GM12875 (cell line): ENCODE measurements around the gene SLC29A1.
"Not testable (repeated sequence)": the region's sequence is repeated elsewhere in the genome, so short reads cannot be mapped to it uniquely, and the experiment has no call there.

Experiments
- H3K4me3 ChIP-seq: one replicate; pipeline ENCODE4 v1.5.1; 2011; ENCODE audit warnings: low read depth, low read length, control low read depth
- TF ChIP-seq, protein P1 (sequence below): IDR thresholded peaks from 2 replicates; pipeline ENCODE4 v1.5.1; 2011; ENCODE audit warnings: low read depth, mild to moderate bottlenecking, control low read depth, inconsistent platforms, low read length, moderate library complexity, borderline replicate concordance; ENCODE audit not compliant: insufficient read depth

Gene SLC29A1

DNA sequence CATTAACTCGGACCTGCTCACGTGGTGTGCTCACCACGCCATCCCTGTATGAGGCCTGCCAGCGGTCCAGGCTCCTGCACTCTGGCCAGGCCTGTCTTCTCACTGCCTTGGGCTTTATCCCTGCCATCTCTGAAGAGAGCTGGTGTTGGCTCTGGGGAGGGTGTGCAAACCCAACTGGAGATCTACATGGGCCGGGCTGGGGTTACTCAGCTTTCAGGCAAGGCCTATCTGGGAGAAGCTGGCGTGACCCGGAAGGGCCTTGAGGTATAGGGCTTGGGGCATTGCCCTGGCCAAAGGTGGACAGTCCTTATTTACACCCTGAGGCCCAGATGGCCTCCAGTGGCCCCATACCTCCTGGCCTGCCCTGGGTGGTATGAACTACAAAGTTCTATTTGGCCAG, 5.0 kb downstream of the SLC29A1 start:
- no peak overlapping the region for H3K4me3 ChIP-seq
- TF ChIP-seq, protein P1, sequence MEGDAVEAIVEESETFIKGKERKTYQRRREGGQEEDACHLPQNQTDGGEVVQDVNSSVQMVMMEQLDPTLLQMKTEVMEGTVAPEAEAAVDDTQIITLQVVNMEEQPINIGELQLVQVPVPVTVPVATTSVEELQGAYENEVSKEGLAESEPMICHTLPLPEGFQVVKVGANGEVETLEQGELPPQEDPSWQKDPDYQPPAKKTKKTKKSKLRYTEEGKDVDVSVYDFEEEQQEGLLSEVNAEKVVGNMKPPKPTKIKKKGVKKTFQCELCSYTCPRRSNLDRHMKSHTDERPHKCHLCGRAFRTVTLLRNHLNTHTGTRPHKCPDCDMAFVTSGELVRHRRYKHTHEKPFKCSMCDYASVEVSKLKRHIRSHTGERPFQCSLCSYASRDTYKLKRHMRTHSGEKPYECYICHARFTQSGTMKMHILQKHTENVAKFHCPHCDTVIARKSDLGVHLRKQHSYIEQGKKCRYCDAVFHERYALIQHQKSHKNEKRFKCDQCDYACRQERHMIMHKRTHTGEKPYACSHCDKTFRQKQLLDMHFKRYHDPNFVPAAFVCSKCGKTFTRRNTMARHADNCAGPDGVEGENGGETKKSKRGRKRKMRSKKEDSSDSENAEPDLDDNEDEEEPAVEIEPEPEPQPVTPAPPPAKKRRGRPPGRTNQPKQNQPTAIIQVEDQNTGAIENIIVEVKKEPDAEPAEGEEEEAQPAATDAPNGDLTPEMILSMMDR = no peak

DNA sequence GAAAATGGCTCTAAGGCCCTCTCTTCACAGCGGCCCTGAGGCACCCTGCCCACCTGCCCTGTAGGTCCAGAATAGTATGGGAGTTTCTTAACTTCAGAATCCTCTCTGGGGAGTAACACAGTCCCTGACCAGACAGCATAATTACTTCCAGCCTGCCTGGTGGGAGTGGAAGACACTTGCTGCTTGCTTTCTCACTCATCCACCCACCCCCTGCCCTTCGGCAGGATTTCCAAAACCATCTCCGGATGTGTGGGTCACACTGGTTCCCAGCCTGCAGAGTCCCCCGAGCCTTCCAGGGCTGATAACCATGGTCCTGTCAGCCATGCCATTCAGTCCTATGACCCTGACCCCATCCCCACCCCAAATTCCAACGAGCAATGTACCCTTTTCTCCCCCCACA, 5.4 kb downstream of the SLC29A1 start:
- TF ChIP-seq, protein P1 = no peak
- no peak overlapping the region for H3K4me3 ChIP-seq

DNA sequence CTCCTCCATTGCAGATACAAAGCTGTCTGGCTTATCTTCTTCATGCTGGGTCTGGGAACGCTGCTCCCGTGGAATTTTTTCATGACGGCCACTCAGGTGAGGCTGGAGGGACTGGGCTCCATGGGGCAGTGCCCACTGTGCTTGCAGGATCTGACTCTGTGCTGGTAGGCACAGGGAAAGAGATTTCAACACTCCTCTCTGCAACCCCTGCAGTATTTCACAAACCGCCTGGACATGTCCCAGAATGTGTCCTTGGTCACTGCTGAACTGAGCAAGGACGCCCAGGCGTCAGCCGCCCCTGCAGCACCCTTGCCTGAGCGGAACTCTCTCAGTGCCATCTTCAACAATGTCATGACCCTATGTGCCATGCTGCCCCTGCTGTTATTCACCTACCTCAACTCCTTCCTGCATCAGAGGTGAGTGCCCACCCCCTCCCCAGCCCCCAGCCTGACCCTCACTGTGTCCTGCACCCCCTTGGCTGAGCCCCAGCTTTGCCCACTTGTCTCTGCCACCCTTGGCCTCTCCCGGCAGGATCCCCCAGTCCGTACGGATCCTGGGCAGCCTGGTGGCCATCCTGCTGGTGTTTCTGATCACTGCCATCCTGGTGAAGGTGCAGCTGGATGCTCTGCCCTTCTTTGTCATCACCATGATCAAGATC, 6.1 kb downstream of the SLC29A1 start:
- TF ChIP-seq, protein P1 = no peak
- H3K4me3 ChIP-seq = no peak overlapping the region

DNA sequence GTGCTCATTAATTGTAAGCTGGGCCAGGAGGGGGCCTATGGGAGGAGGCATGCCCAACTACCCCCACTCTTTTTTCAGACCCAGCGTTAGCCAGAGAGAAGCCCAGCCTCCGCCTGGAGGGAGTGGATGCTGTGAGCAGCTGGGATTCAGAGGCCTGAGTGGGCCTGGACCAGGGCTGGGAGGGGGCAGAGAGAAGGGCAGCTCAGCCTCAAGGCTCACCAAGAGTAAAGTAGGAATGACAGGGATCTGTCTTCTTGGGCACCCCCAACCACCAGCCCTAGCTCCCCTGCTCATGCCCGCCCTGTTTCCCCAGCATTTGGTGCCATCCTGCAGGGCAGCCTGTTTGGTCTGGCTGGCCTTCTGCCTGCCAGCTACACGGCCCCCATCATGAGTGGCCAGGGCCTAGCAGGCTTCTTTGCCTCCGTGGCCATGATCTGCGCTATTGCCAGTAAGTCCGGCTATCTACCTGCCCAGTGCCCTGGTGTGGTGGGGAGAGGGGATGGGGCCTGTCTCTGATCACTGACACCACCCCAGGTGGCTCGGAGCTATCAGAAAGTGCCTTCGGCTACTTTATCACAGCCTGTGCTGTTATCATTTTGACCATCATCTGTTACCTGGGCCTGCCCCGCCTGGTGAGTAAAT, 6.8 kb downstream of the SLC29A1 start:
- no peak overlapping the region for H3K4me3 ChIP-seq
- TF ChIP-seq, protein P1 = no peak

DNA sequence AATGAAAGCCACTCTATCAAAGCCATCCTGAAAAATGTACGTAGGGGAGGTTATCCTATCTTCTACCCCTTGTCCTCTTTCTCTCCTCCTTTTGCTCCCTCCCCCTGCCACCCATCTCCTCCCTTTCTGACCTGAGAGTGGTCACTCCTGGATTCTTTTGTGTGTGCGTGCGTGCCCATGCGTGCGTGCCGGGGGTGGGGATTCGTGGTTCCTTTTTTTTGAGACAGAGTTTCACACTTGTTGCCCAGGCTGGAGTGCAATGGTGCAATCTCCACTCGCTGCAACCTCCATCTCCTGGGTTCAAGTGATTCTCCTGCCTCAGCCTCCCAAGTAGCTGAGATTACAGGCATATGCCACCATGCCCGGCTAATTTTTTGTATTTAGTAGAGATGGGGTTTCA, 8.0 kb downstream of the SLC29A1 start:
- not testable (repeated sequence) for H3K4me3 ChIP-seq

DNA sequence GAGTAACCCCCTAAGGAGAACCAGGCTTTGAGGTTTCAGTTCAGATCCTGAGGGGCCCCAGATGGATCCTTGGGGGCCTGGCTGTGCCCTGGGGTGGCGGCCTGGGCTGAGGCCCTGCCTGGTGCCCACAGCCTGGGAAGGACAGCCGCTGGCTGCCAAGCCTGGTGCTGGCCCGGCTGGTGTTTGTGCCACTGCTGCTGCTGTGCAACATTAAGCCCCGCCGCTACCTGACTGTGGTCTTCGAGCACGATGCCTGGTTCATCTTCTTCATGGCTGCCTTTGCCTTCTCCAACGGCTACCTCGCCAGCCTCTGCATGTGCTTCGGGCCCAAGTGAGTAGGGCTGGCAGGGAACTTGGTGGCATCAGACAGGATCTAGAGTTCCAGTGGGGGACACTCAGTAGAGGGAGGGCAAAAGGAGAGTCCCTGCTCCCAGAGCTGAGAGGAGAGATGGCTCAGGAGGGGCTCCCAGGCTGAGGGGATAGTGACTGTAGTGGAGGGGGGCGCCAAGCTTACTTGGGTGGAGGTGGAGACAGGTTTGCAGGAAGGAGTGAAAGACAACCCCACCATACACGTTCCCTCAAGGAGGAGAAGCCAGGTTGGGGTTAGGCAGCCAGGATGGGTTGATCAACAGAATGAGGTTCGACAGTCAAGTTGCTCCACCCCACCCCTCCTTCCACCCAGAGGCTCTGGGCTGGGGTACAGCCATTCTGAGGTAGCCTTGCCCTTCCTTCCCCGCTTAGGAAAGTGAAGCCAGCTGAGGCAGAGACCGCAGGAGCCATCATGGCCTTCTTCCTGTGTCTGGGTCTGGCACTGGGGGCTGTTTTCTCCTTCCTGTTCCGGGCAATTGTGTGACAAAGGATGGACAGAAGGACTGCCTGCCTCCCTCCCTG, 9.5 kb downstream of the SLC29A1 start:
- TF ChIP-seq, protein P1 = no peak
- no peak overlapping the region for H3K4me3 ChIP-seq

DNA sequence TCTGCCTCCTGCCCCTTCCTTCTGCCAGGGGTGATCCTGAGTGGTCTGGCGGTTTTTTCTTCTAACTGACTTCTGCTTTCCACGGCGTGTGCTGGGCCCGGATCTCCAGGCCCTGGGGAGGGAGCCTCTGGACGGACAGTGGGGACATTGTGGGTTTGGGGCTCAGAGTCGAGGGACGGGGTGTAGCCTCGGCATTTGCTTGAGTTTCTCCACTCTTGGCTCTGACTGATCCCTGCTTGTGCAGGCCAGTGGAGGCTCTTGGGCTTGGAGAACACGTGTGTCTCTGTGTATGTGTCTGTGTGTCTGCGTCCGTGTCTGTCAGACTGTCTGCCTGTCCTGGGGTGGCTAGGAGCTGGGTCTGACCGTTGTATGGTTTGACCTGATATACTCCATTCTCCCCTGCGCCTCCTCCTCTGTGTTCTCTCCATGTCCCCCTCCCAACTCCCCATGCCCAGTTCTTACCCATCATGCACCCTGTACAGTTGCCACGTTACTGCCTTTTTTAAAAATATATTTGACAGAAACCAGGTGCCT, 10.2 kb downstream of the SLC29A1 start:
- H3K4me3 ChIP-seq = no peak overlapping the region
- TF ChIP-seq, protein P1 = no peak
